Vagina (tissue), 2 donors: ENCODE measurements around the gene RNF214.

ENCODE experiments used
- POLR2A ChIP-seq, 2 donors: fragments of 450-650 bp; IDR thresholded peaks; one replicate each; pipeline ENCODE4 v1.6.1; 2017; ENCODE audit warnings: antibody characterized with exemption in 2 of 2, mild to moderate bottlenecking in 2 of 2, moderate library complexity in 2 of 2
- POLR2AphosphoS5 ChIP-seq, 2 donors: sonication (generic); formaldehyde crosslinking; IDR thresholded peaks; one replicate each; pipeline ENCODE4 v1.9.0; 2017; ENCODE audit warnings: antibody characterized with exemption in 2 of 2, mild to moderate bottlenecking in 2 of 2, low read depth in 1 of 2; ENCODE audit not compliant: insufficient read depth in 1 of 2
- TF ChIP-seq, protein P1 (sequence below), 3 experiments: fragments of 450-650 bp in 2 of 3; fragments of 200-600 bp in 1 of 3; sonication (generic) in 1 of 3; IDR thresholded peaks; one replicate each; pipeline ENCODE4 v1.5.1; 2017 to 2019; ENCODE audit warnings: antibody characterized with exemption in 3 of 3, mild to moderate bottlenecking in 2 of 3, moderate library complexity in 2 of 3

DNA sequence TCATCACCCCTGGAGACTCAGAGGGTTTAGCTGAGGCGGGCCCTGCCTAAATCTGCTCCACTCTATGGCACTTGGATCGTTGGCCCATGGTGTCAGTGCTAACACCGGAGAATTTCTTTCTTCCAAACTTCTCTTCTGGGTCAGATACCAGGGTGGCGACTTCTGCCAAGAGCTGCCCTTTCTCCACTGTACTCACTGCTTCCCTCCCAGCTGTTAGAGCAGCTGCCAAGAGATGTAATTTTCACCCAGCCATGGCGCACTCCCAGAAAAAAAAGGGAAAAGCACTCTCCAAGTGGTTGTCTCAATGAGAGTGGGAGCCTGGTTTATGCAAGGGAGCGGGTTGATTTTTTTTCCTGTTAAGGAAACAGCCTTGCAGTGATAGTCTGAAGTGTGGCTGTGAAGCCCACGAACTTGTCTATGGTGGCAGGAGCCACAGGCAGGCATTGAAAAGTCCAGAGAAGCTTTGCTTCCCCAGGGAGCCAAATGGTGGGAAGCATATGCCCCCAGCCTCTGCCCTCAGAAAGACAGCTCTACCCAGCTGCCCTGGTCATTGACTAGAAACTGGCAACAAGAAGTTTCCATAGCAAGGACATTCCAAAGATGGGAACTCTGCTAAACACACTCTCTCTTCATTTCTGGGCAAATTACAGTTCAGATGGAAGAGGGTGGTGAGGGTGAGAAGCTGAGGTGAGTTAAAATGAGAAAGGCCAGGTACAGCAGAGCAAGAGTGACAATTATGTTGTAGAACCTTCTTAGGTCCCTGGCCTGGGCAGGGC, 11.3 kb upstream of the RNF214 start:
- TF ChIP-seq, protein P1, sequence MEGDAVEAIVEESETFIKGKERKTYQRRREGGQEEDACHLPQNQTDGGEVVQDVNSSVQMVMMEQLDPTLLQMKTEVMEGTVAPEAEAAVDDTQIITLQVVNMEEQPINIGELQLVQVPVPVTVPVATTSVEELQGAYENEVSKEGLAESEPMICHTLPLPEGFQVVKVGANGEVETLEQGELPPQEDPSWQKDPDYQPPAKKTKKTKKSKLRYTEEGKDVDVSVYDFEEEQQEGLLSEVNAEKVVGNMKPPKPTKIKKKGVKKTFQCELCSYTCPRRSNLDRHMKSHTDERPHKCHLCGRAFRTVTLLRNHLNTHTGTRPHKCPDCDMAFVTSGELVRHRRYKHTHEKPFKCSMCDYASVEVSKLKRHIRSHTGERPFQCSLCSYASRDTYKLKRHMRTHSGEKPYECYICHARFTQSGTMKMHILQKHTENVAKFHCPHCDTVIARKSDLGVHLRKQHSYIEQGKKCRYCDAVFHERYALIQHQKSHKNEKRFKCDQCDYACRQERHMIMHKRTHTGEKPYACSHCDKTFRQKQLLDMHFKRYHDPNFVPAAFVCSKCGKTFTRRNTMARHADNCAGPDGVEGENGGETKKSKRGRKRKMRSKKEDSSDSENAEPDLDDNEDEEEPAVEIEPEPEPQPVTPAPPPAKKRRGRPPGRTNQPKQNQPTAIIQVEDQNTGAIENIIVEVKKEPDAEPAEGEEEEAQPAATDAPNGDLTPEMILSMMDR (IDR thresholded peaks at IDR 0.05): no peak
- TF ChIP-seq POLR2AphosphoS5 (IDR thresholded peaks at IDR 0.05; ENCODE audit: insufficient read depth in 1 of 2, low read depth in 1 of 2) (no peak), POLR2A (IDR thresholded peaks at IDR 0.05) (no peak)
